ENCODE data around the gene GLMP. TPM values are rescaled to one million over a fixed set of nuclear protein-coding genes. Genes with fewer than 3 reads are reported as not detected.

GLMP gene
- polyA plus RNA-seq, 1 donor (not counting 4 experiments of a cell fraction or from before 2014, with no cell fraction given) = 12.5 TPM

GRCh38 chr1:156337888-156338179, 42.4 kb upstream of the GLMP start:
- Histone ChIP-seq H3K27ac (ENCODE audit: control insufficient read depth, insufficient read depth, low read length) (peak overlapping the region; percentile 81), H2AFZ (ENCODE audit: control insufficient read depth, low read length) (peak overlapping the region; percentile 88), H3K79me2 (ENCODE audit: control insufficient read depth, insufficient read depth, low read length) (peaks cover 49% of the 10 kb centered on the region), H3K4me1 (ENCODE audit: control insufficient read depth, extremely low read depth, insufficient read depth, low read length) (peaks cover 14% of the 10 kb centered on the region), H4K20me1 (ENCODE audit: control insufficient read depth, extremely low read depth, insufficient read depth, low read length) (no peaks in the 10 kb centered on the region), H3K9me1 (ENCODE audit: control insufficient read depth, extremely low read depth, insufficient read depth, low read length) (no peaks in the 10 kb centered on the region), H3K36me3 (ENCODE audit: control insufficient read depth in 2 of 2, extremely low read depth in 1 of 2, insufficient read depth in 2 of 2, low read length in 2 of 2) (peaks cover 15 to 26% of the 10 kb centered on the region in 2 experiments), H3K9ac (ENCODE audit: control insufficient read depth, extremely low read depth, insufficient read depth, low read length) (peak overlapping the region; percentile 94), H3K4me3 (ENCODE audit: control insufficient read depth in 2 of 3, extremely low read depth in 1 of 3, insufficient read depth in 2 of 3, low read depth in 1 of 3, low read length in 3 of 3) (peak overlapping the region; percentile 72 to 100 (median 99)), H3K9me3 (ENCODE audit: control insufficient read depth, low read depth, low read length) (no peaks in the 10 kb centered on the region), H3K27me3 (ENCODE audit: control insufficient read depth, extremely low read depth, insufficient read depth, low read length) (no peaks in the 10 kb centered on the region), H3K4me2 (ENCODE audit: control insufficient read depth, extremely low read depth, insufficient read depth, low read depth, low read length) (peak overlapping the region; percentile 87)
- dilution Hi-C loops (cut with MboI; ENCODE audit: extremely low pct_ligation_motif_present, low sequenced_read_pairs) = no loop called here
- FAIRE-seq (no peak), DNase-seq (ENCODE audit: low read depth, low spot score) (no peak)
- no peak for TF ChIP-seq EZH2 (IDR thresholded peaks at IDR 0.05; ENCODE audit: low read length)
- TF ChIP-seq CTCF (optimal IDR thresholded peaks at IDR 0.05 in 1 of 3, IDR thresholded peaks at IDR 0.05 in 1 of 3, conservative IDR thresholded peaks at IDR 0.05 in 1 of 3; ENCODE audit: extremely low read depth in 1 of 3, insufficient read depth in 2 of 3, low read length in 3 of 3) = no peak

- dilution Hi-C loops (cut with MboI; ENCODE audit: extremely low pct_ligation_motif_present, low sequenced_read_pairs) = no loop called here
- H4K20me1 ChIP-seq (ENCODE audit: control insufficient read depth, extremely low read depth, insufficient read depth, low read length) = no peaks in the 10 kb centered on the region
- H3K9me1 ChIP-seq (ENCODE audit: control insufficient read depth, extremely low read depth, insufficient read depth, low read length) = no peaks in the 10 kb centered on the region
- H3K4me2 ChIP-seq (ENCODE audit: control insufficient read depth, extremely low read depth, insufficient read depth, low read depth, low read length) = peak overlapping the region; percentile 87
- H3K4me1 ChIP-seq (ENCODE audit: control insufficient read depth, extremely low read depth, insufficient read depth, low read length) = peaks cover 14% of the 10 kb centered on the region
- TF ChIP-seq CTCF (optimal IDR thresholded peaks at IDR 0.05 in 1 of 3, IDR thresholded peaks at IDR 0.05 in 1 of 3, conservative IDR thresholded peaks at IDR 0.05 in 1 of 3; ENCODE audit: extremely low read depth in 1 of 3, insufficient read depth in 2 of 3, low read length in 3 of 3) = no peak
- no peak for TF ChIP-seq EZH2 (IDR thresholded peaks at IDR 0.05; ENCODE audit: low read length)
- no peaks in the 10 kb centered on the region for H3K27me3 ChIP-seq (ENCODE audit: control insufficient read depth, extremely low read depth, insufficient read depth, low read length)
- peak overlapping the region; percentile 81 for H3K27ac ChIP-seq (ENCODE audit: control insufficient read depth, insufficient read depth, low read length)
- FAIRE-seq (no peak), DNase-seq (ENCODE audit: low read depth, low spot score) (no peak)
- peaks cover 18 to 30% of the 10 kb centered on the region in 2 experiments for H3K36me3 ChIP-seq (ENCODE audit: control insufficient read depth in 2 of 2, extremely low read depth in 1 of 2, insufficient read depth in 2 of 2, low read length in 2 of 2)
- peak overlapping the region; percentile 94 for H3K9ac ChIP-seq (ENCODE audit: control insufficient read depth, extremely low read depth, insufficient read depth, low read length)
- H3K4me3 ChIP-seq (ENCODE audit: control insufficient read depth in 2 of 3, extremely low read depth in 1 of 3, insufficient read depth in 2 of 3, low read depth in 1 of 3, low read length in 3 of 3) = peak overlapping the region; percentile 72 to 100 (median 99)
- H2AFZ ChIP-seq (ENCODE audit: control insufficient read depth, low read length) = peak overlapping the region; percentile 88
- H3K9me3 ChIP-seq (ENCODE audit: control insufficient read depth, low read depth, low read length) = no peaks in the 10 kb centered on the region
- H3K79me2 ChIP-seq (ENCODE audit: control insufficient read depth, insufficient read depth, low read length) = peaks cover 53% of the 10 kb centered on the region
These were observed 41.8 kb upstream of the GLMP start for GRCh38 chr1:156337052-156337887.
